Lower leg skin (tissue), 4 donors: ENCODE data around the gene DMRTB1. TPM values are rescaled to one million over a fixed set of nuclear protein-coding genes. Genes with fewer than 3 reads are reported as not detected.

ENCODE experiments used
- DNase-seq, 2 donors: peaks; one replicate each; pipeline ENCODE4 v3.0.0-alpha.2; 2019; ENCODE audit warnings: low spot score in 2 of 2
- H3K4me3 ChIP-seq: fragments of 200-600 bp; sonication (generic); 2 replicates; pipeline ENCODE4 v1.5.1; 2017; ENCODE audit warnings: mild to moderate bottlenecking, low read depth; ENCODE audit not compliant: poor library complexity, severe bottlenecking
- POLR2A ChIP-seq, 2 donors: fragments of 450-650 bp; IDR thresholded peaks; one replicate each; pipeline ENCODE4 v1.6.1; 2016 to 2017; ENCODE audit warnings: antibody characterized with exemption in 2 of 2, mild to moderate bottlenecking in 1 of 2, moderate library complexity in 1 of 2
- WGBS, 2 donors: methylation state at CpG; one replicate each; pipeline ENCODE4 v1.1.5; 2018; 5-methylcytosine and 5-hydroxymethylcytosine counted together
- intact Hi-C: fragments of 100-400 bp; cut with DNase I; formaldehyde crosslinking; loops from one replicate; pipeline ENCODE4 v1.15.0; 2023; ENCODE audit warnings: low total_unique reads
- total RNA-seq, 4 donors: library from RNA; depleted of rRNA; stranded (reverse); fragments of >200 nt; gene quantifications; one replicate each; pipeline ENCODE4 v1.1.0, GENCODE V29; 2016
- TF ChIP-seq, protein P1 (sequence below), 3 donors: fragments of 450-650 bp; IDR thresholded peaks; one replicate each; pipeline ENCODE4 v1.5.1; 2016; ENCODE audit warnings: antibody characterized with exemption in 3 of 3, mild to moderate bottlenecking in 3 of 3, moderate library complexity in 2 of 3

DMRTB1 gene
- total RNA-seq, 4 donors from 2014 or later = not detected

DNA sequence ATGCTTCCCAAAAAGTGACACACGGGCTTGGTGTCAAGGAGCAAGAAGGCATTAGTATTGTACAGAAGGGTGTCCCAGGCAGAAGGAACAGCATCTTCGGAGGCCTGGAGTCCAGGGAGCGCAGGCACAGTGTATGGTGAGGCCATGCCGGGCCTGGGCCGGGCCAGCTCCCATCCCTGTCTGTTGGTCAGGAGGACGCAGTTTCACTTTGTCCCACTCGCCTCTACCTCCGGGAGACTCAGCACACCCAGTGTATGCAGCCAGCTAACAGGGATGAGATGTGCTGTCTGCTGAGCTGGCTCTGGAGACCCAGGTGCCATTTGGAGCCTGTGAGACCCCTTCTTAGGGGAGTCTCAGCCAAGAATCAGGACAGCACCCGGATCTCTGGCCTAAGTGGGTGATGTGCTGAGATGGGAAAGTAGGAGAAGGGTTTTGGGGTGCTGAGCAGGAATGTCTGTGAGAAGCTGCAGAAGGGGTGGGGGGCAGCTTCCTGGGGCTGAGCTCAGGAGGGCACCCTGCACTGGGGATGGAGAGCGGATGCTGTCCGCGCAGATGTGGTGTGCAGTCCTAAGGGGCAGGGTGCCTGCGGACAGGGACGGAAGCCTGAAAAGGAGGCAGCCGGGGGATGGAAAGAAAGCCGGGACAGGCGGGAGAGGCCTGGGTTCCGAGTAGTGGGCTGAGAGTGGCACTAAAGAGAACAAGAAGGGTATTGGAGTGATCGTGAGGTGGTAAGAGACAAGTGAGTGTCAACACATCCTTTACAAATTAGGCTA, 25.7 kb downstream of the DMRTB1 start:
- no peak for DNase-seq
- intact Hi-C loops = loop anchor here (2.0 to 10.0 kb wide), 3 partner anchors 110 to 270 kb away; no protein-coding TSS in a partner anchor
- TF ChIP-seq, protein P1, sequence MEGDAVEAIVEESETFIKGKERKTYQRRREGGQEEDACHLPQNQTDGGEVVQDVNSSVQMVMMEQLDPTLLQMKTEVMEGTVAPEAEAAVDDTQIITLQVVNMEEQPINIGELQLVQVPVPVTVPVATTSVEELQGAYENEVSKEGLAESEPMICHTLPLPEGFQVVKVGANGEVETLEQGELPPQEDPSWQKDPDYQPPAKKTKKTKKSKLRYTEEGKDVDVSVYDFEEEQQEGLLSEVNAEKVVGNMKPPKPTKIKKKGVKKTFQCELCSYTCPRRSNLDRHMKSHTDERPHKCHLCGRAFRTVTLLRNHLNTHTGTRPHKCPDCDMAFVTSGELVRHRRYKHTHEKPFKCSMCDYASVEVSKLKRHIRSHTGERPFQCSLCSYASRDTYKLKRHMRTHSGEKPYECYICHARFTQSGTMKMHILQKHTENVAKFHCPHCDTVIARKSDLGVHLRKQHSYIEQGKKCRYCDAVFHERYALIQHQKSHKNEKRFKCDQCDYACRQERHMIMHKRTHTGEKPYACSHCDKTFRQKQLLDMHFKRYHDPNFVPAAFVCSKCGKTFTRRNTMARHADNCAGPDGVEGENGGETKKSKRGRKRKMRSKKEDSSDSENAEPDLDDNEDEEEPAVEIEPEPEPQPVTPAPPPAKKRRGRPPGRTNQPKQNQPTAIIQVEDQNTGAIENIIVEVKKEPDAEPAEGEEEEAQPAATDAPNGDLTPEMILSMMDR (IDR thresholded peaks at IDR 0.05) = no peak
- no peak for TF ChIP-seq POLR2A (IDR thresholded peaks at IDR 0.05)
- H3K4me3 ChIP-seq = no peak overlapping the region
- 81 to 83% methylated on average over 16 to 19 of the region's 19 CpGs for WGBS, 2 donors

DNA sequence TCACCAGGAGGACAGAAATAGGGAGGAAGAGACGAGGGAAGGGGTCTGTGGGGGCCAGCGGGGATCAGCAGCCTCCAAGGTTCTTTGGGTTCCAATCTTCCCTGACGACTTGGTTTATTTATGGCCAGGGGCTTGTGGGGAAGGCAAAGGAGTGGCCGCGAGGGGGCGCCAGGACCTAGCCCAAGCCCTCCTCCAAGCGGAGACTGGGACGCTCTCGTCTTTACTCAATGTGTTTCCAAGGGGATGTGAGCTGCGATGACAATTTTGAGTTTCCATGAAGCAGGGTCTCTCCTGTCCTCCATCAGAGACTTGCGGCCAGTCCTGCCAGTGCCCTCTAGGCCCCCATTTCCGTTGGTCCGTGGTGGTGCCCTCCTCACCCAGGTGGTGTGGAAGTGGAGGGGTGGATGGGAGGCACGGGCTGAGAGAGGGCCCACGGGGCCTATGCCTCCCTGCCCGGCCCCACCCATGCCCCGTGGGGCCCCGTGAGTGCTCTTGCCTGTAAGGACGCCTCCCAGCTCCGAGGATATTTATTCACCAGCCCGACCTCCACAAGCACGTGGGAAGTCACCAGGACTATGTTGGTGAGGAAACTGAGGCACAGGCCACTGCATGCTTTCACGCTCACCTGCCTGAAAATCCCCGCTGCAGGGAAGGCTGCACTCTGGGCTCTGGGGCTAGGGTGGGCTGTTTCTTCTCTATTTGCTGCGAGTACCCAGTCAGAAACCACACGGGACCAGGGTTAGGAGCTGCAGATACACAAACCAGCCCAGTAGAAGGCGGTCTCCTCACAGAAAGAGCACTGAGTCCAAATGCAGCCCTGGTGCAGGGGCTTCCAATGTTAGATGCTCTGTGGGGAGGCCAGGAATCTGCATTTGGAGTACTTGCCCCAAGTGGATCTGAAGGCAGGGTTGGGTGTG, 26.5 kb downstream of the DMRTB1 start:
- TF ChIP-seq, protein P1 (IDR thresholded peaks at IDR 0.05) = peak in 1 of 3 donors; percentile 38
- TF ChIP-seq POLR2A (IDR thresholded peaks at IDR 0.05) = no peak
- 22 to 28% methylated on average over 26 to 27 of the region's 27 CpGs for WGBS, 2 donors
- intact Hi-C loops = loop anchor here (2.0 to 10.0 kb wide), 3 partner anchors 109 to 269 kb away; no protein-coding TSS in a partner anchor
- no peak overlapping the region for H3K4me3 ChIP-seq
- DNase-seq = peak; percentile 64 to 96

DNA sequence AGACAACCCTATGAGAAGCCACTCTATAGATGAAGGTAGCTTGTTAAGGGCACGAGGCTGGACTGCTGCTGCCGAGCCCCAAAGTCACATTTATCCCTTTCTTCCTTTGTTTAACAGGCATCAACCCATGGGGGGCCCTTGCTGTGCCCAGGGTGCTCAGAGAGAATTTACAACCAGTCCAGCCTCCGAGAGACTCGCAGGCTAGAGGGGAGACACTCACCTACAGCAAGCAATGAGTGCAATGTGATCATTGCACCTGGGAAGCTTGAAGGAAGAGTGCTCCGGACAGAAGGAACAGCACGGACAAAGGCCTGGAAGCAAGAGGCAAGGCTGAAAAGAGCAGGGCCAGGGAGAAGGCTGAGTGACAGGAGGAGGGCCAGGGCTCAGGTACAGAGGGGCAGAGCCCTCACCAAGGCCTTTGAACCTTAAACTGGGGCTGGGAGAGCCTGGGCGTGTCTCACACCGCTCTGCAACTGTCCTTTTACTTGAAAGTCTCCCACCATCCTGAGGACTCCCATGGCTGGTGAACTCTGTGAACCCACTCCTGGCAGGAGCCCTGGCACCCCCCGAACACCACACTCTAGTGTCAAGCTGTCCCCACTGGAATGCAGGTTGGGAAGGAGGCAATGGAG, 27.3 kb downstream of the DMRTB1 start:
- intact Hi-C loops = loop anchor here (5.0 to 10.0 kb wide), 2 partner anchors 108 to 196 kb away; no protein-coding TSS in a partner anchor
- 79 to 86% methylated on average over 9 of the region's 9 CpGs for WGBS, 2 donors
- TF ChIP-seq, protein P1 (IDR thresholded peaks at IDR 0.05) = no peak
- no peak for TF ChIP-seq POLR2A (IDR thresholded peaks at IDR 0.05)
- no peak for DNase-seq
- H3K4me3 ChIP-seq = no peak overlapping the region

DNA sequence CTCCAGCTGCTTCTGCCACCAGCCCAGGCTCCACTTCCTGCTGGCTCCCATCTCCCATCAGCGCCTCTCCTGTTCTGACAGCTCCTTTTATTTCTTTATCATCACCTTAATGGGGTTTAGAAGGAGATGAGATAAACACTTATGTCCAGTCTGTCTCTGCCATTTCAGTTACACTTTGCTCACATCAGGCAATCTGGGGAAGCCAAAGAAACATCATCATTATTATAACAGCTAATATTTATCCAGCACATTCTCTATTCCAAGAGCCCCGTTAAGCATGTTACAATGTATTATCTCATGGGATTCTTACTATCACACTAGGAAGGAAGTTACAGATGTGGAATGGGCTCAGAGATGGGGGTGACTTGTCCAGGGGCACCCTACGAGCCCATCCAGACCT, 31.2 kb downstream of the DMRTB1 start:
- no peak overlapping the region for H3K4me3 ChIP-seq
- intact Hi-C loops = no loop called here
- no peak for TF ChIP-seq POLR2A (IDR thresholded peaks at IDR 0.05)
- TF ChIP-seq, protein P1 (IDR thresholded peaks at IDR 0.05) = no peak
- DNase-seq = no peak
- 77 to 81% methylated on average over 3 of the region's 3 CpGs for WGBS, 2 donors

DNA sequence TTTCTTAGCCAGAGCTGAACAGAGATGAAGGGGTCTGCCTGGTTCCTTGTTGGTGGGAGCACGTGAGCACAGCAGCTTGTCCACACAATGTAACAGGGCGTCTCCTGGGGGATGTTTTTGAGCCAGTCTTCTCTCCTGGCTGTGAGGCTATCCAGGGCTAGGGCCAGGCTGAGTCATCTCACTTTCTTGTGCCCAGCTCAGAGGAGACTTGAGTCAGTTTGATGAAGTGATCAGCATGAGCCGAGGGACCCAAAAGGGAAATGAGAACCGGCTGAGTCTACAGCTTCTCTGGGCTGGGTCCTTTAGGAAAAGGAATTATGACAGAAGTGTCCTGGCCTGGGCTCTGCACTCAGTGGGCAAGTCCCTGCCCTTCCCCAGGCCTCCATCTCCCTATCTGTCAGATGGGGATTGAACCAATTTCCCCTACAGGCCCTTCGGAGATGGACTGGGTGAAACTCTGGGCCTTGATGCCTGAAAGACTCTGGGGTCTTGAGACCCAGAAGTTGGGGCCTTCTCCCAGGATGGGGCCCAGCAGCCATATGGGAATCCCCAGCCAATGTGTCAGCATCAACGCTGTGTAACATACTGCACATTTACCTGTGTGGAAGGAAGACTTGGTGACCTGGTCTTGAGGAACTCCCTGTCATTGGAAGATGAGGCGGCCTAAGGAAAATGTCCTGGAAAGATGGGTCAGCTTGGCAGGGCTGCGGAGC, 36.6 kb downstream of the DMRTB1 start:
- H3K4me3 ChIP-seq = no peak overlapping the region
- TF ChIP-seq POLR2A (IDR thresholded peaks at IDR 0.05) = no peak
- TF ChIP-seq, protein P1 (IDR thresholded peaks at IDR 0.05) = no peak
- 87 to 88% methylated on average over 8 of the region's 8 CpGs for WGBS, 2 donors
- intact Hi-C loops = no loop called here
- no peak for DNase-seq
